H1 (cell line): ENCODE measurements around the gene CLEC2A. TPM values are rescaled to one million over a fixed set of nuclear protein-coding genes. Genes with fewer than 3 reads are reported as not detected.

Experiments used
- CTCF ChIA-PET: fragments of 300-600 bp; sonication (Branson Sonifier 250); formaldehyde crosslinking; loops from one replicate; lab custom pipeline; 2021; ENCODE audit not compliant: partially characterized antibody; lab: Charles Lee
- POLR2A ChIA-PET: fragments of 300-600 bp; sonication (Branson Sonifier 250); formaldehyde crosslinking; loops from one replicate; lab custom pipeline; 2021; ENCODE audit warnings: inconsistent platforms; ENCODE audit not compliant: partially characterized antibody; lab: Charles Lee
- DNase-seq, 2 experiments: peaks; one replicate each; pipeline versions ENCODE4 v3.0.0 to v3.0.0-alpha.2; 2010 to 2022; ENCODE audit warnings: low spot score in 2 of 2, low read depth in 1 of 2, mixed read lengths in 1 of 2
- FAIRE-seq: peaks from 2 replicates; lab custom pipeline; 2011; peaks lifted over from hg19 to GRCh38; lab: Jason Lieb, UNC
- H2AFZ ChIP-seq: 2 replicates; pipeline ENCODE4 v1.8.1; 2012; ENCODE audit warnings: low read length, inconsistent platforms
- H2AK5ac ChIP-seq: 2 replicates; pipeline ENCODE4 v1.6.1; 2013; ENCODE audit warnings: low read depth, low read length
- H2BK120ac ChIP-seq: replicated peaks from 2 replicates; pipeline ENCODE3; 2013; ENCODE audit warnings: low read depth, low read length, inconsistent platforms
- H2BK12ac ChIP-seq: 2 replicates; pipeline ENCODE4 v1.6.1; 2013; ENCODE audit warnings: low read depth, low read length
- H2BK15ac ChIP-seq: 2 replicates; pipeline ENCODE4 v1.6.1; 2013; ENCODE audit warnings: low read length
- H2BK20ac ChIP-seq: 2 replicates; pipeline ENCODE4 v1.6.1; 2013; ENCODE audit warnings: low read length
- H2BK5ac ChIP-seq: 2 replicates; pipeline ENCODE4 v1.6.1; 2013; ENCODE audit warnings: low read depth, low read length
- H3K14ac ChIP-seq: 2 replicates; pipeline ENCODE4 v1.6.1; 2013; ENCODE audit warnings: inconsistent platforms; ENCODE audit not compliant: insufficient read length
- H3K18ac ChIP-seq: 2 replicates; pipeline ENCODE4 v1.6.1; 2013; ENCODE audit warnings: low read length; ENCODE audit errors: extremely low read depth
- H3K23ac ChIP-seq: 2 replicates; pipeline ENCODE4 v1.6.1; 2013; ENCODE audit warnings: inconsistent platforms; ENCODE audit not compliant: insufficient read length
- H3K23me2 ChIP-seq: 2 replicates; pipeline ENCODE4 v1.6.1; 2013; ENCODE audit warnings: low read depth, low read length
- H3K27ac ChIP-seq: 2 replicates; pipeline ENCODE4 v1.6.1; 2011; ENCODE audit warnings: low read depth, low read length, inconsistent platforms
- H3K27me3 ChIP-seq, 4 experiments: replicated peaks in 1 of 4; 1 replicate in 1 of 4; 2 replicates in 3 of 4; pipeline versions ENCODE4 v1.6.1 to v1.8.1; 2011 to 2013; ENCODE audit warnings: low read length in 3 of 4, mild to moderate bottlenecking in 3 of 4, inconsistent platforms in 2 of 4, mixed read lengths in 2 of 4, moderate library complexity in 1 of 4; ENCODE audit not compliant: control insufficient read depth in 3 of 4, insufficient read depth in 3 of 4; ENCODE audit errors: extremely low read depth in 1 of 4
- H3K36me3 ChIP-seq, 4 experiments: 2 replicates each; pipeline versions ENCODE4 v1.6.1 to v1.8.1; 2011 to 2013; ENCODE audit warnings: mild to moderate bottlenecking in 4 of 4, low read length in 3 of 4, moderate library complexity in 2 of 4, control low read depth in 1 of 4, inconsistent platforms in 1 of 4; ENCODE audit not compliant: insufficient read depth in 4 of 4, control insufficient read depth in 2 of 4
- H3K4ac ChIP-seq: replicated peaks from 2 replicates; pipeline ENCODE3; 2013; ENCODE audit warnings: low read length, low read depth, mixed read lengths, inconsistent platforms; ENCODE audit not compliant: insufficient read length
- H3K4me1 ChIP-seq, 4 experiments: replicated peaks in 1 of 4; 1 replicate in 1 of 4; 2 replicates in 3 of 4; pipeline versions ENCODE4 v1.6.1 to v1.8.1; 2011 to 2013; ENCODE audit warnings: low read length in 3 of 4, inconsistent platforms in 2 of 4, mixed read lengths in 1 of 4; ENCODE audit not compliant: insufficient read depth in 4 of 4, control insufficient read depth in 3 of 4
- H3K4me2 ChIP-seq, 2 experiments: 2 replicates each; pipeline versions ENCODE4 v1.6.1 to v1.8.1; 2011 to 2013; ENCODE audit warnings: low read depth in 2 of 2, low read length in 2 of 2, control low read depth in 1 of 2, inconsistent platforms in 1 of 2, mild to moderate bottlenecking in 1 of 2; ENCODE audit not compliant: insufficient read depth in 1 of 2
- H3K4me3 ChIP-seq, 4 experiments: fragments of 200-600, 300-600 bp in 1 of 4; sonication (generic), shearing (Covaris generic), sonication (Bioruptor Twin) in 1 of 4; 2 replicates each; pipeline versions ENCODE4 v1.5.1 to v1.8.1; 2011 to 2016; ENCODE audit warnings: low read length in 4 of 4, low read depth in 3 of 4, control low read depth in 2 of 4, inconsistent platforms in 2 of 4, mild to moderate bottlenecking in 2 of 4, mixed read lengths in 1 of 4, moderate library complexity in 1 of 4; ENCODE audit not compliant: insufficient read depth in 2 of 4; ENCODE audit errors: extremely low read depth in 1 of 4
- H3K56ac ChIP-seq: replicated peaks from 2 replicates; pipeline ENCODE3; 2013; ENCODE audit warnings: low read depth, mild to moderate bottlenecking, mixed read lengths, low read length, inconsistent platforms; ENCODE audit not compliant: insufficient read length
- H3K79me1 ChIP-seq: 2 replicates; pipeline ENCODE4 v1.6.1; 2013; ENCODE audit warnings: low read depth, low read length, control low read depth
- H3K79me2 ChIP-seq, 2 experiments: 2 replicates each; pipeline versions ENCODE4 v1.6.1 to v1.8.1; 2012 to 2013; ENCODE audit warnings: low read length in 2 of 2, mild to moderate bottlenecking in 2 of 2, inconsistent platforms in 1 of 2; ENCODE audit not compliant: insufficient read depth in 2 of 2, control insufficient read depth in 1 of 2
- H3K9ac ChIP-seq, 4 experiments: replicated peaks in 1 of 4; 1 replicate in 1 of 4; 2 replicates in 3 of 4; pipeline versions ENCODE4 v1.6.1 to v1.8.1; 2011 to 2013; ENCODE audit warnings: low read depth in 3 of 4, low read length in 3 of 4, control low read depth in 2 of 4, mild to moderate bottlenecking in 2 of 4, moderate library complexity in 2 of 4, inconsistent platforms in 1 of 4; ENCODE audit errors: extremely low read depth in 1 of 4
- H3K9me3 ChIP-seq, 2 experiments: 2 replicates each; pipeline versions ENCODE4 v1.6.1 to v1.8.1; 2012 to 2013; ENCODE audit warnings: mild to moderate bottlenecking in 2 of 2, moderate library complexity in 2 of 2, control low read depth in 1 of 2, inconsistent platforms in 1 of 2, low read depth in 1 of 2, low read length in 1 of 2, mixed read lengths in 1 of 2; ENCODE audit not compliant: insufficient read depth in 2 of 2
- H4K20me1 ChIP-seq, 2 experiments: replicated peaks in 1 of 2; 2 replicates each; pipeline versions ENCODE3 to v1.8.1; 2011 to 2013; ENCODE audit warnings: inconsistent platforms in 2 of 2, low read length in 2 of 2, mild to moderate bottlenecking in 1 of 2; ENCODE audit not compliant: insufficient read depth in 2 of 2, control insufficient read depth in 1 of 2
- H4K5ac ChIP-seq: 2 replicates; pipeline ENCODE4 v1.6.1; 2013; ENCODE audit warnings: low read length, low read depth, mixed read lengths, inconsistent platforms; ENCODE audit not compliant: insufficient read length
- H4K8ac ChIP-seq: 2 replicates; pipeline ENCODE4 v1.8.0; 2013; ENCODE audit warnings: mild to moderate bottlenecking, moderate library complexity, low read length, inconsistent platforms; ENCODE audit not compliant: insufficient read depth; ENCODE audit errors: extremely low read depth
- H4K91ac ChIP-seq: replicated peaks from 2 replicates; pipeline ENCODE3; 2013; ENCODE audit warnings: low read length, mixed read lengths, inconsistent platforms; ENCODE audit not compliant: insufficient read length
- POLR2A ChIP-seq, 2 experiments: IDR thresholded peaks; 1 replicate in 1 of 2; 2 replicates in 1 of 2; pipeline ENCODE4 v1.6.1; 2011; ENCODE audit warnings: low read depth in 2 of 2, low read length in 2 of 2, mild to moderate bottlenecking in 2 of 2; ENCODE audit errors: control extremely low read depth in 1 of 2
- SIX5 ChIP-seq: IDR thresholded peaks from 2 replicates; pipeline ENCODE4 v1.6.1; 2011; ENCODE audit warnings: mild to moderate bottlenecking, low read depth, low read length
- WGBS, 2 experiments: shearing (Covaris generic) in 1 of 2; methylation state at CpG; one replicate each; pipeline versions ENCODE4 v1.1.6 to v1.1.7; 2013 to 2015; ENCODE audit warnings: low lambda C conversion rate in 2 of 2, mixed read lengths in 2 of 2, inconsistent platforms in 1 of 2, low coverage in 1 of 2, missing lambda C conversion rate in 1 of 2; ENCODE audit not compliant: insufficient replicate concordance in 2 of 2, insufficient coverage in 1 of 2, insufficient read length in 1 of 2; ENCODE audit errors: extremely low coverage in 1 of 2, missing lambda C conversion rate in 1 of 2; 5-methylcytosine and 5-hydroxymethylcytosine counted together
- polyA plus RNA-seq, 7 experiments: library from polyadenylated mRNA; depleted of rRNA in 3 of 7; stranded (reverse) in 5 of 7; unstranded in 2 of 7; fragments of >200 nt in 5 of 7; fragments of 200-250 nt in 2 of 7; gene quantifications; 1 replicate in 5 of 7; 2 replicates in 1 of 7; 4 replicates in 1 of 7; pipeline versions ENCODE4 v1.2.1 to v1.2.3, GENCODE V29; 2011 to 2013; ENCODE audit warnings: missing spikeins in 2 of 7, mixed read lengths in 2 of 7
- total RNA-seq: library from RNA; stranded (reverse); fragmentation: NEBNext Ultra II Directional; extraction: Animal tissue kit (Norgen Biotek cat#: 25700); gene quantifications from 2 replicates; pipeline ENCODE4 v1.2.1, GENCODE V29; 2021

Gene CLEC2A
- total and polyA plus RNA-seq, 2 of the 8 experiments (the other 6 are each of a cell fraction or from before 2014, with no cell fraction given) = 0.63 to 3.7 TPM

DNA sequence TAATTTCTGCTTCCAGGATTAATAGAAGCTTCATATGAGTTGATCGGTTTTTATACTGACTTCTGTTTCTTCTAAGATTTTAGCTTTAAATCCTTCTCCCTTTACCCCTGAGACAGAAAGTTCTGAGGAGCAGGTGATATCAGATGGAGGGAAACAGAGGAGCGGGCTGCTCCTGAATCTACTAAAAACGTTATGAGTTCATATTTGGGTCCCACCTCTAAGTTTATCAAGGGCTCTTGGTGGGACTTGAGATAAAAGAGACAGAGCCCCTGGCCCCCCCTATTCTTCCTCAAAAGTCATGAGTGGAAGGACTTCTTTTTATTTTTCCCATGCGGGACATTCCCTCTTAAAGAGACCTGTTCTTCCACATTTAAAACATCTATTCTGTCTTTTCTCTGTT is 23.8 kb downstream of the CLEC2A start:
- Histone ChIP-seq H4K8ac (no peak overlapping the region), H3K79me1 (no peaks in the 10 kb centered on the region), H3K9me3 (no peaks in the 10 kb centered on the region; a peak in 1 of 4 replicates), H3K9ac (peak overlapping the region in 2 of 4 experiments; percentile 37 to 96; a peak in 1 of 7 replicates), H2AK5ac (no peak overlapping the region), H3K4ac (no peak overlapping the region), H2BK20ac (no peak overlapping the region), H3K23me2 (no peaks in the 10 kb centered on the region; the same call in 1 of the 2 replicates), H4K20me1 (peaks cover 0 to 4% of the 10 kb centered on the region in 2 experiments), H3K23ac (no peak overlapping the region), H2AFZ (no peak overlapping the region), H3K4me3 (peak overlapping the region in 2 of 4 experiments; percentile 71 to 72; a peak in 4 of 8 replicates), H3K18ac (no peak overlapping the region), H3K27ac (no peak overlapping the region), H3K79me2 (peaks cover 0 to 75% of the 10 kb centered on the region in 2 experiments; a peak in 2 of 4 replicates), H4K91ac (no peak overlapping the region), H3K4me2 (peak overlapping the region; percentile 54 to 62; a peak in 2 of 4 replicates), H2BK120ac (no peak overlapping the region), H3K14ac (no peak overlapping the region), H2BK12ac (0 out of 2 replicates have a peak overlapping the region, but pooled peaks have one; percentile 17), H2BK15ac (no peak overlapping the region), H2BK5ac (no peak overlapping the region), H3K36me3 (peaks cover 3 to 48% (median 14%) of the 10 kb centered on the region in 4 experiments; a peak in 6 of 8 replicates), H4K5ac (no peak overlapping the region), H3K27me3 (no peaks in the 10 kb centered on the region), H3K4me1 (peaks cover 0 to 9% (median 4%) of the 10 kb centered on the region in 4 experiments; a peak in 3 of 7 replicates), H3K56ac (no peak overlapping the region)
- no peak for FAIRE-seq
- TF ChIP-seq POLR2A (IDR thresholded peaks at IDR 0.05; ENCODE audit: control extremely low read depth in 1 of 2, low read depth in 2 of 2, low read length in 2 of 2) (peak; percentile 72 to 73), SIX5 (no peak)
- CTCF ChIA-PET = interaction anchor here (0.9 to 5.5 kb wide), 4 partner anchors 13 to 158 kb away, joined by 3 to 26 read pairs (median 3); no protein-coding TSS in a partner anchor
- DNase-seq = no peak
- POLR2A ChIA-PET = interaction anchor here (1.2 to 7.8 kb wide), 5 partner anchors 9 to 94 kb away, joined by 3 to 121 read pairs (median 5); no protein-coding TSS in a partner anchor
- WGBS, 2 experiments = 82% methylated on average over 4 of the region's 4 CpGs; no CpG with 5 or more reads in 1 of the 2 experiments
